ENCODE data around the gene MACROD1.

Gene MACROD1

DNA sequence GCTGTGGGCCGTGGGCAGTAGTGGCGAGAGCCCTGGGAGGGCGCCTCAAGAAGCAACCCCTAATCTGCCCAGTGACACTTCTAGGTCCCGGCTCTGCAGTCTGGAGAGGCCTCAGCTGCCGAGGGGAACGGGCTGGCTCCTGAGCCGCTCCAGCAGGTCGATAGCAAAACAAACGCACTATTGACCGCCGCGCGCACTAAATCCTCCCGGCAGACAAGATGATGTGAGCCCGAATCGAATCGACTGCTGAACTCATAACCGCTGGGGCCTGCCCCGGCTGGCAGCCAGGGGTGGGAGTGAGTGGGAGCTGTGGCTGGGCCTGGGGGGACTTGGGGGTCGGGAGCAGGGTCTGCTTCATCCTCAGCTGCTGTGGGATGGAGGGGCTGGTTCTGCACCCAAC lies 94.1 kb downstream of the MACROD1 start:
- no peak for DNase-seq

DNA sequence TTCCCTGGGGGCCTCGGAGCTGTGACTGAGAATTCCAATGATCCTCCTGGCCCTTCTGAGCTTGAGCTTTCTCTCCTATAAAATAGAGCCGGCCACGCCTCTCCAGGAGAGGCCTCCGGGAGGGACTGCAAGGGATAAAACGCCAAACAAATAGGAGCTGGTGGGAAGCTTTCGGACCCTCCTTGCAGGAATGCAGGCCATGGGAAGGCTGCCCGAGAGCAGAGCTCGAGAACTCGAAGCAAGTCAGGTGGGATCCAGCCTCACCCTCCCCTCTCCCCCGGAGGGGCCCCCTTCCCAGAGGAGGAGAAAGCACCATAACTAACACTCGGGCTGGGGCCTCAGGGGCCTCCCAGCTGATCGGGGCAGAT lies 95.6 kb downstream of the MACROD1 start:
- DNase-seq: no peak

DNA sequence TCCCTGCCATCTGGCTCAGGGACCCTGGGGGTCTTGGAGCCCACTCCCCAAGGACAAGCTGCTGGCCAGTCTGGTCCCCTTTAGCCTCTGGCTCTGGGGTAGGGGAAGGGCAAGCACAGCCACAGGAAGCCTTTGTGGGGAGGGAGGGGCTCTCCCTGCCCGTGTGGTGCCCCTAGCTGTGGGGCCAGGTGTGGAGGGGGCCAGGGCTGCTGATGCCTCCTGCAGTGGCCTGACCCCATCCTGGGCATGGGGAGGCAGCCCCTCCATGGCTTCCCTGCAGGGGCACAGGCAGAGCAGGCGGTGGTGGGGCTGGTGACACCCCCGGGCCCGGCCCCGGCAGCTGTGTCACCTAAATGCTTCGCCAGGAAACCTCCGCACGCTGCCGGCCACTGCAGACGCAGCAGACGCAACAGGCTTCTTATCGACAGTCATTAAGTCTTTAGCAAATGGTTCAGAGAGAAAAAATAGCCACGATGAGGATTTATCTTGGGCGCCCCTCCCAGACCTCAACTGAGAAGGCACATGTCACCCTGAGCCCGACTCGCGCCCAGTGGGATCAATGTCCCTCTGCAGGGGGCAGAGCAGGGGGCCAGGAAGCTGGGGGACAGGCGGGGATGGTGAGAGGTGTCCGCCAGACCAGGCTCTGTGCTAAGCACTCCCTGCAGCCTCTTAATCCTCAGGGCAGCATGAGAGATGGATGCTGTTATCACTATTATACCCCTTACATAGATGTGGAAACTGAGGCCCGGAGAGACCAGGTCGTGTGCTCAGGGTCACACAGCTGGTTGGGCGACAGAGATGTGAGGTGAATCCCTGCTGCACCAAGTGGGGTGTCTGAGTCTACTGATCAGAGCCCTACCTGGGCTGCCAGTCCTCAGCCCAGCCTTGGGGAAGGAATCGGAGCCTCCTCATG lies 96.3 kb downstream of the MACROD1 start:
- DNase-seq: no peak

DNA sequence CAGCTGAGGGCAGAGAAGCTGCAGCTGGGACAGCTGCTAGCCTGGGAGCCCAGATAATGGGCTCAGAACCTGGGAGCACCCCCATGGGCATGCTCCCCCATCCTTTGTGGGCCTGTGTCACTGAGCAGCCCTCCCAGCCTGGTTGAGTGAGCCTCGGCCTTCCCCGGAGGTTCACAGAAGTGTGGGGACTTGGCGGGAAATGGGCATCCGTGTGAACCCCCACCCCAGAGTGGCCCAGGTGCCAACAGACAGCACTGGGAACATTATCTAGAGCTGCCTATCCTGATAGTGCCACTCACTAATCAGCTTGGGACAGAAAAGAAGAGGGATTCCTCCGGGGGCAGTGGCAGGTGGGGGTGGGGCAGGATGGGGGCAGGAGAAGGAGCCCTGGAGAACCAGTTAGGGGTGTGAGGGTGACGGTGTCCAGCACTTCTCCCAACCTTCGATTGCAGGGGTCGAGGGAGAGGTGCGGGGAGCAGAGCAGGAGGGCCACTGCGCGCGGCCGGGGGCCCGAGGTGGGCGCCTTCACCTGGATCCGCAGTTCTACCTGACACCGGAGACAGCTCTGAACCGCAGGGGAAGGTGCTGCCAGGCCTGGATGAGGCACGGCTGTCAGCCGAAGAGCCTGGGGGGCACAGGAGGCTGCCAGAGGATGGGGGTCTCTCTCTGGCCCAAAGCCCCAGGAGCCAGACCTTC lies 97.1 kb downstream of the MACROD1 start:
- DNase-seq: no peak

DNA sequence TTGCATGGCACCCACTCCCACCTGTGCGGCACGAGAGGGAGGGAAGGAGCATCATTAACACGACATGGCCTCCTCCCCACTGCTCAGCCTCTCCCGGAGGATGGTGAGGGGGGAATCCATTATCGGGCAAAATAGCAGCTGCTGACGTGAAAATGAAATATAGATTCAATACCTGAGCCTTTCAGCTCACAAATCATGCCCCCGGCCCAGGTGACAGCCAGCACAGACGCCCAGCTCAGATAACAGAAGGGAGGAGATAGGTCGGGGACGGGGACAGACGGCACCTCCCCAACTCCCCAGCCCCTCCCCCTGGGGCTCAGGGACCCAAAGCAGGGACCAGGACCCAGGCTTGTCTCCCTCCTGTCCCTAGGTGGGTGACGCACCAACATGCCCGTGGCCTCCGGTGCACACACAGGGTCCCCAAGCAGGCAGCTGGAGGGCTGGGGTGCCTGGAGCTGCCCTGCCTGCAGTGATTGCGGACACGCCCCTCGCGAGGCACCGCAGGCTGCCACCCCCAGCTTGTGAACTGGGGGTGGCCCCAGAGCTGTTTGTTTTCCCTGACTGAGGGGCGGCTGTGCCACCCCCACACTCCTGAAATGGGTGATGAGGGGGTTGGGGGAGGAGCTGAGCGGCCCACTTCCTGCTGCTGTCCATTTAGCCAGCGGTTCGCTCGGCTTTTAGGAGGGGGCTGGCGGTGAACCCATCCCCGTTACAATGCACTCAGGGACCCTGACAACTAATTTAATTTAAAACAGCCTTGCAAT lies 98.5 kb downstream of the MACROD1 start:
- DNase-seq: no peak

DNA sequence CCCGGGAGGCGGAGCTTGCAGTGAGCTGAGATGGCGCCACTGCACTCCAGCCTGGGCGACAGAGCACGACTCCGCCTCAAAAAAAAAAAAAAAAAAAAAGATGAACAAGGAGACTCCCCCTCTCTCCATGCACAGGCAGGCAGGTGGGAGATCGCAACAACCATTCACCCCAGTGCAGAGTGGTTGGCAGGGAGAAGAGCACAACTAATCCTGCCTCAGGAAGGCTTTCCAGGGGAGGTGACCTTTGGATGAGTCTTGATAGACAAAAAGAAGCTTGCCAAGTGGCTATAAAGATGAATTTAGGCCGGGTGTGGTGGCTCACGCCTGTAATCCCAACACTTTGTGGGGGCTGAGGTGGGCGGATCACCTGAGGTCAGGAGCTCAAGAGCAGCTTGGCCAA lies 100.2 kb downstream of the MACROD1 start:
- no peak for DNase-seq

DNA sequence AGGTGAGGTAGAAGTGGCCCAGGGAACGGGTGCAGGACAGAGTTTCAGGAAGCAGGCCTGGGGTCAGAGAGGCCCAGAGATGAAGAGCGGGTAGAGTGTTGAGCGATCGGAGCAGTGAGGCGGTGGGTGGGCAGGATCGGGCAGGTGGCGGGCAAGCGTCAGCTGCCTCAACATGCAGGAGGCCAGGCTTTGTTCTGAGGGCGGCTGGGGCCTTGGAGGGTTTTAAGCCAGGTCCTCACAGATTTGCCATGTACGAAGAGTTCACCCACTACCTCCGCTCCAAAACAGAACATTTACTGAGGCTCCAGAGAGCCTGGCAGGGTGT lies 100.8 kb downstream of the MACROD1 start:
- no peak for DNase-seq

DNA sequence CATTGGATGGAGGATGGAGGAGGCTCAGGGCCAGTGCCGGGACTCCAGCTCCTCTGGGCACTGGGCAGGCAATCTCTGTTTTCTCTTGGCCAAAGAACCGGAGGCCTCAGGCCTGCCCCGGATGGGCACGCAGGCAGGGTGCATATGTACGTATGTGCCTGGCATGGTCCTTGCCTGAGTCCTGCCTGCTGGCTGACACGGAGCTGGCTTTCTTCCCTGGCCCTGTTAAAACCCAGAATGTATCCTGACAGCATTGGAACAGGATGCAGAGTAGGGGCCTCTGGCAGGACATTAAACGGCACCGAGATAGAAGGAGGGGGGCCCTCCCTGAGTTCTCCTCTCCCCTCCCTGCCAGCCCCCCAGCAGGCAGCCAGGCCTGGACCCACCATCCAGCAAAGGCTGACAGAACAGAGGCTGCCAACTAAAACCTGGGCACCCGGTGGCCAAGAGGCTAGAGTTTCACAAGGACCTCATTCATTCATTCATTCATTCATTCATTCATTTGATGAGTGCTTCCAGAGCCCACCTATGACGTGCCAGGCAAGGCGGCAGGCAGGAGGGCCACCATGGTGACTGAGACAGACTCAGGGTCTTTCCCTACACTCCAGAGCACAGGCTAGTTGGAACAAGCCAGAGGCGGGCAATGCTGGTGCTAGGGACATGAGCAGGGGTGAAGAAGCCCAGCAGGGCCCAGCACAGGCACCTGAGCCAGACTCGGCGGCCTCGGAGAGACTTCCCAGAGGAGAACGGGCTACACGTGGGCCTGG lies 101.4 kb downstream of the MACROD1 start:
- DNase-seq: no peak

DNA sequence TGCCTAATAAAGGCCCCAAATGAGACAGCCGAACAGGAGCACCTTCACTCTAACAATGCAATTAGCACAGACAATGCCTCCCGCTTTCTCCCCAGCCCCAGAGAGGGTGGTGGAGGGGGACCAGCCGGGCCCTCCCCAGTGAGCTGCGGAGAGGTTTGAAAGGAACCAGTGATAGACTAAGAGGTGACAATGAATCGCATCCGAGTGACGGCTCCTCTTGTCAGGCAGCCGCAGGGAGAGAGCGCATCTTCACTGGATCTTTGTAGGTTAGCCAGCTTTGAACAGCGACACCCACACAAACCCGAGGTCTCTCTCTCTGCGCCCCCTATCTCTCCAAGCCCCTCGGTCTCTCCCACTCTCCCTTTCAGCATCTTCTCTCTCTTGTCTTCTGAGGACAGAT lies 102.1 kb downstream of the MACROD1 start:
- no peak for DNase-seq

DNA sequence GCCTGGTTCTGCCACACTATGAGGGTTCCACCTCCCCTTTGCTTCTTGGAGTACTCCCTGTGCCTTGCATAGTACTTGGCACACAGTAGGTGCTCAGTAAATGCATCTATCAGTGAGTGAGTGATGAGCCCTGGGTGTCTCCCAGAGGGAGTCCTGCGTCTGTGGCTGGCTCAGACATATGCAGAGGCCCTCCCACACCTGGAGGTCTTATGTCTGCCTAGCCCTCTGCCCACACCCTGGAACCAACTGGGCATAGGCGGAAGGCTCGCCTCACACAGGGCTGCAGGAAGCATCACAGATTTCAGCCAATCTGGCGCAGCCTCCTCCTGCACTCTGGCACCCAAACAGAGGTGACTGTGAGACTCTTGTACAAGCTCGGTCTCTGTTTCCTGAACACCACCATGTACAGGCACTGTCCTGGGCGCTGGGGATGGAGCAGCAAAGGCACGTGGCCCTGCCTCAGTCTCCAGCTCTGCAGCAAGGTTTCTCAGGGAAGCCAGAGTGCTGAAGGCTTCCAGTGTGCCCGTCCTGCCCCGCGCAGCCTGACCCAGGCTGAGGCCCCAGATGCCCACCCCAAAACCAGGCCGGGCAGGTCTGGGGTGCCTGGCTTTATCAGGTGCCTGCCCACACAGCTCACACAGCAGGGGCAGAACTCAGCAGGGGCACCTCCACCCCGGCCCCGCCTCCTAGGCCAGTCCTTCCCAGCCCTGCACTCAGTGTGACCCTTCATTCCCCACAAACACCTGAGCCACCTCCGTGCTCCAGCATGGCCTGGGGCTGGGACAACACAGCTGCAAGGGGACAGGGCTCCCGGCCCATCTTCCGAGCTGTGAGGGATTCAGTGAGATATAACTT lies 103.5 kb downstream of the MACROD1 start:
- no peak for DNase-seq

DNA sequence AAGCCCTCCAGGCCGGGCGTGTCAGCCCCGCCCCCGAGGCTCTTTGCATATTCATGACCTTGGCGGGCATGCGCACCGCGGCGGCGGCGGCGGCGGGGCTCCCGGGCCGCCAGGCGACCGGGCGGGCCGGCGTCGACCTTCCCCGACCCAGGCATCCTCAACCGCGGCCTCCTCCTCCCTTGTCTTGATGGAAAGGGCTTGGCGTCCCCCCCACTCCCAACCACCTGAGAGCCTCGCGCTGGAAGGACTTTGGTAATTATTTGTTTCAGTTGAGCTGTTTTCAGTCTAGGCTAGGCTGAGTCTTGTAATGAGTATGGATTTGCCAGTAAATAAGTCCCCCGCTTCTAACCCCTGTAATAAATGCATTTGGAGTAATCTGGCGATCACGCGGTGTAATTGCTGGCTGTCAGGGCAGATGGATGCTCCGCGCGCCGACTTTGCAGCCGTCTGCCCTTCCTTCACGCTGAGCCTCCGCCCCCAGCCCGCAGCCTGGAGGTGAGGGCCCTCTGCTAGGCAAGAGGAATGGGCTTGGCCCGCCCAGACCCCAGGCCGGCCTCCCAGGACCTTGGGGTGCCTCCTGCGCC lies 105.0 kb downstream of the MACROD1 start:
- peak; percentile 24 to 51 (median 28) for DNase-seq

DNA sequence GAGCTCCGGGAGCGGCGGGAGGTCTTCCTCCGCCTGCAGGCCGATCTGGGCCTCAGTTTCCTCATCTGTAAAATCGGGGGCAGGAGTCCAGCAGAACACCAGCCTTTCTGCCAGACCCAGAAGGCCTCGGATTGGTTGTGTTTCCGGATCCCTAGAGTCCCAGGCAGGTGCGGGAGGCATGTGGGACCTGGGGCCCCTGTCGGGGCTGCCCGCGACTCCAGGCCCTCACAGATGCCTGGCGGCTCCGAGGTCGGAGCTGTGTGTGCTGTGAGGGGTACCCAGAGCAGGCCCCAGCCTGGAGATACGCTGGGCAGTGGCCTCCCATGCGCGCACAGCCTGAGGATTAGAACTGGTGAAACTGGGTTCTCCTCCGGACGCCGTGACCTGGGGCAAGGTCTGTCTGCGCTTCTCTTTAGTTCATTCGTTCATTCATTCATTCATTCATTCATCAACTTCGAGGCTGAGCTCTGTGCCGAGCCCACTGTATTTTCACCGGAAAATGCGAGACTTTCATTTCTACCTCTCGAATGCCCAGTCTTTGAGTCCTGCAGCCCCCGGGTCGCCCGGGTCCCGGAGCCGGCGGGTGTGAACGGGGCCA lies 105.6 kb downstream of the MACROD1 start:
- DNase-seq: no peak

DNA sequence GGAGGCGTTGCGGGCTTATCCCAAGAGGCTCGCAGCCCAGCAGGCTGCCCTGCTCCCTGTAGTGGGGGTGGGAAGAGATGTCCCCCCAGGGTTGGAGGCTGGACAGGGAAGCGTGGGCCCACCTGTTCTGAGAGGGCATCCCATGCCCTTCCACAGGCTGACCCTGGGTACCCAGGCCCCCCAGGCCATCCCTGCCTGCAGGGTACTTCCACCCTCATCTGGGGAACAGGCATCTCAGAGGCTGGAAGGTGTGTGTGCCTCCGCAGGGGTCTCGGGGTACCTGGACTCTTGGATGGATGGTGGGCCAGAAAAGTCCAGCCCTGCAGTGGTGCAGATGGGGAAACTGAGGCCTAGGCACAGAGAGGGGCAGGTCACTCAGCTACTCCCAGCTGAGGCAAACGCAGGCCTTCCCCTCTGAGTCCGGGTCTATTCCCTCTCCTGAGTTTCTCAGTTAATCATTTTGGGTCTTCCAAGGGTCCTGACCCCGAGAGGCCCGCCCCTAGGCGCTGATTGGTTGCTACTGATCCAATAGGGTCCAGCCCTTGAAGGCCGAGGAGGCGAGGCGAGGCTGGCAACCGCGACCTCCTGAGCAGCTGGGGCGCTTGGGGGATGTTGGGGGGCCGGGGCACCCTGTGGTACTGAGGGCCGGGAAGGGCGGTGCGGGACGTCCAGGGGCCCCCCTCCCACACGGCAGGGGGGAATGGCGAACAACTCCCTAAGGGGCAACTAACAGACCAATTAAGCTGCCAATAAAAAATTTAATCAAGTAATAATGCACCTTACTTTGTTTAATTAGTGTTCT lies 106.4 kb downstream of the MACROD1 start:
- no peak for DNase-seq

DNA sequence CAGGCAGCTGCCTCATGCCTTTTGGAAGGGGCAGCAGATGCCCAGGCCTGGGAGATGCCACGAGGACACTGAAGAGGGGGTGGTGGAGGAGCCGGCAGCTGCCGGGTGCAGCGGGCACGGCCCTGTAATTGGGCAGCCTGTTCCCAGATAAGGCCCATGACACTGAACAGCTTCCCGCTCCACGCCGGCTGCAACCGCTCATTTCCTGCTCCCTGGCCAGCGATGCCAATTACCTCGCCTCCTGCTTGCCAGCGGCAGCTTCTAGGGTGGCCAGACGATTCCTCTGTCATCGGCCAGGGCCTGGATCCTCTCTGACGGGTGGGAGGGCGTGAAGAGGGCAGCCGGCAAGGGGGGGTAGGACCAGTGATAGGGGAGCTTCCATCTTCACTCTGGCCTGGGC lies 107.4 kb downstream of the MACROD1 start:
- no peak for DNase-seq

DNA sequence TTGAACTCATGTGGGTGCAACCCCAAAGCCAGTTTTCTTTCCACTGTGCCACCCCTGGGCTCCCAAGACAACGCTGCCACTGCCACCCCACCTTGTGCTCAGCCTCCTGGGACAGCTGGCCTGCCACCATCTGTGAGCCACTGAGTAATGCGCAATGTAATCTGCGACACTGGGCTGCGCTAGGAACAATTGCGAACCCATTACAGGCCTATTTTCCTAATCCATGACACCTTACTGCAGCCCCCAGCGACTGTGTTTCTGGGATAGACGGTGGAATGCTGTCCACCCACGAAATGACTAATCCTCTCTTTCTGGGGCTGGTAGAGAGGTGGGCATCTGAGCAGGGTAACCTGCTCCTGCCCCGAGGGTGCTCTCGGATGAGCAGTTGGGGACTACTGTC lies 108.0 kb downstream of the MACROD1 start:
- no peak for DNase-seq

DNA sequence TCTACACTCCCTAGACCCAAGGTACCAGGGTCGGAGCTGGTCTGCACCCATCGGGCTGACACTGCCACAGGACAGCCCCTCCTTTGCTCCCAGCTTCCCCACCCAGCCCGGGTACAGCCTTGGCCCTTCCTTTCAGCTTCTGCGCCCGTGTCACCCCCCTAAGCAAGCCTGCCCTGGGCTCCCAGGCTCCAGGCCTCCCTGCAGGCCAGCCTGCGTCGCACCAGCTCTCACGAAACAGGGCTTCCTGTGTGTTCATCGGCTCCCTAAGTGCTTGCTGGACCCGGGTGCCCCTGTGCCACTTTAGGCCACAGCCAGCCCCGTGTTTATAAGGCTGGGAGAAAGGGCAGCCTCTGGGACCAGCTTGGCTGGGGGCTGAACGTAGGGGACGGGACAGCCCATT lies 109.1 kb downstream of the MACROD1 start:
- no peak for DNase-seq

DNA sequence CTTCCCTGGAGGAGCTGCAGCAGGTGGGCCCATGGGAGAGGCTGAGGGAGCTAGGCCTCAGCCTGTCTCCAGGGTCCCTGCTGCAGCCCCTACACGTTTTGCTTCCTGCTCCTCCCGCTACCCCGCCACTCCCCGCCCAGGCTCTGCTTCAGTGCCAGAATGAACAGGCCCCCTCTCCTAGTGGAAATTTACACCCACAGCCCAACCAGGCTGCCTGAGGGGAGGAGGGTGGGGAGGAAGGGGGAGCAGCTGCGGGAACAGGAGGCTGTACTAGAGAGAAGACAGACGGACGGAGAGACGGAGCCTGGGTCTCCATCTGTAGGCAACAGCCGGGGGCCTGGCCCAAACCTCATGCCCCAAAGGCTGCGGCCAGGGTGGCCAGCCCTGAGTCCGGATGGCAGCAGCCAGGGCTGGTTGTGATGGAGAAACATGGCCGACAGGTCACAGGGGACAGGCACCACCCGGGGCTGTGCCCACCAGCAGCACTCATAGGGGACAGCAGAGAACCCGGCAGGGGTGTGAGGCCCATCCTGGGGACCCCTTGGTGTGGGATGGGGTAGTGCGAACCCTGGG lies 109.6 kb downstream of the MACROD1 start:
- no peak for DNase-seq

DNA sequence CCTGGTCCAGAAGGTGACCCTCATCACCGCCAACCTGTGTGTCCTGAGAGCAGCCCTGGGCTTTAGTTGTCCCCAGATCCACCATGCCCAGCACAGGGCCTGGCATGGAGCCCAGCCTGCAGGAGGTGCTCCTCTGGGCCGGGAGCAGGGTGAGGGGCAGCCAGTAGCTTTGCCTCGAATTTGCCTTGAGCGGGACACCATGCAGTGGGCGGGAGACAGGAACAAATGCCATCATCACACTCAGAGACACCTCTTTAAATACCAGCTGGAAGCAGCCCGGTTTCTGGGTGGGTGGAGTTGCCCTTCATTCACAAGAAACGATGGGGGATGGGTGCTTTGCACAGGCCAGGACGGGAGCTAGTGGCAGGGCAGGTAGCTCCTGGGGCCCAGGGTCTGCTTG lies 110.8 kb downstream of the MACROD1 start:
- no peak for DNase-seq

DNA sequence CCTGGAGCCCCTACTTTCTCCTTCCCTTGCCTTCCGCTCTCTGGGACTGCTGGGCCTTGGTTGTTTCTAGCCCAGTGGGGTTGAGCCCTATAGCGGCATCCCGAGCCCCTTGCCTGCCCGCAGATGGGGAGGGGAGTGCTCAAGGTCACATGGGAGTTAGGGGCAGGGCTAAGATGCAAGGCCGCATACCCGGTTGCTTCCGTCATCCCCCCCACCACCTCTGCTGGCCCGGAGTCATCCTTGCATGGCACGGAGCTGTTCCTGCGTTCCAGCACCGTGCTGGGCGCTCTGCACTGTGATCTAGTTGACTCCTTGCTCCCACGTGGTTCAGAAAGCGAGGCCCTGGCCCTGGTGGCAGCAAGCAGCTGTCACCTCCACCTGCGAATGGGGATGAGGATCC lies 112.2 kb downstream of the MACROD1 start:
- no peak for DNase-seq

All from T-helper 2 cell (primary cell).